DMS153 treated with DMSO at 0.1 percent for 48 hours (cell line): ENCODE data around the gene OCEL1.

Source experiments
- DNase-seq: peaks from one replicate; lab custom pipeline; 2025; ENCODE audit not compliant: unreplicated experiment; lab: John Stamatoyannopoulos, UW

Gene OCEL1

DNA sequence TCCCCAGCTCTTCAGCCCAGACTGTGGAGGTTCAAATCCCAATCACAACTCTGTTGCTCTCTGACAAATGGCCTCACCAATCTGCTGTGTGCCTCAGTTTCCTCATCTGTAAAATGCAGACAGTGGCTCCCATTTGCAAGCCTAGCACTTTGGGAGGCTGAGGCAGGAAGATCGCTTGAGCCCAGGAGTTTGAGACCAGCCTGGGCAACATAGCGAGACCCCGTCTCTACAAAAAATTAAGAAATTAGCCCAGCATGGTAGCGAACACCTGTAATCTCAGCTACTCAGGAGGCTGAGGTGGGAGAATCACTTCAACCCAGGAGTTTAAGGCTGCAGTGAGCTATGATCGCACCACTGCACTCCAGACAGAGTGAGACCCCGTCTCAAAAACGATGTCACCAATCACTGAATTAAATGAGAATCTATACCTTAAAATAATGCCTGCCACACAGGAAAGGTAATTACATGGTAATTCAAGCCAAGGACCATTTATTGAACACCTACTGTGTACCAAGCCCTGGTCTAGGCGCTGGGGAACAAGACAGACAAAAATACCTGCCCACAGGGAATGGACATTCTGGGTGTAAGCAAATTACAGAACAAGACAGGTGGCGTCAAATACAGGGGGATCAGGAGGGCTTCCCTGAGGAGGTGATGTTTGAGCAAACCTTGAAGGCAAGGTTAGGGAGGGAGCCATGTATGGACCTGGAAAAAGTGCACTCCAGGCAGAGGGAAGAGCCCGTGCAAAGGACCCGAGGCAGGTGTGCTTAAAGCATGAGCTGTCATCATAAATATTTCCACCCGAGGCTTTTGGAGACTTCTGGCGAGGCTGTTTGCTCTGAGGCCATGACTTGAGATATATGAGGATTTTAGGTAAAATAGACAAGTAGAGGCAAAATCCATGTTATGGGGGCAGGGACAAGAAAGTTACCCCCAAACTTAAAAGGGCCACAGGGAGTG is 12.0 kb downstream of the OCEL1 start:
- DNase-seq, result no peak

DNA sequence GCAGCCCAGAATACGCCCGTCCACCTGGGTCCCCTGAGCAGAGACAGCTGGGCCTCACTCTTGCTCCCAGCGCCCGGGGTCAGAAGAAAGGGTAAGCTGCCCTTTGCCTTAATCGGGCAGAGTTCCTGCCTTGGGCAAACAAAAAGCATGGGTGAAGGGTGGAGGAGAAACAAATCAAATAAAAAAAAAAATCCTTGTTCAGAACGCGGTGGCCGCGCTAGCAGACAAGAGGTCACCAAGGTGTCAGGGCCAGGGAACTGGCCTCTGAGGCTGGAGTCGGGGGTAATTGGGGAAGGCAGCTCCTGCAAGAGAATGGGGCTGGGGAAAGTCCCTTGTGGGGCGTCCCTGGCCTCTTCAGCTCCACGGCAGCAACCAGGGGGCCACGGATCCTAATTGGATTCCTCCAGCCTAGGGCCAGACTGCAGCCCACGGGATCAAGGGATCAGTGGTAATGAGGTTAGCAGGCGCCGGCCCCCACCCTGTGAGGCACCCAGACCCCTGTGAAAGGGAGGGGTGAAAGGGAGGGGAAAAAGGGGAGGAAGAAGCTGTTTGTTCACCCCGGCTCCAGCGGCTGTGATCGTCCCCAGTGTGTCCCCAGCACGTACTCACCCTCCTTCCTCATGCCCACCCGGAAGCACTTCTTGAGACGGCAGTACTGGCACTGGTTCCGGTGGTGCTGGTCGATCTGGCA is 14.2 kb downstream of the OCEL1 start:
- no peak for DNase-seq

GRCh38 chr19:17240826-17241399 is 14.9 kb downstream of the OCEL1 start:
- DNase-seq, result no peak

DNA sequence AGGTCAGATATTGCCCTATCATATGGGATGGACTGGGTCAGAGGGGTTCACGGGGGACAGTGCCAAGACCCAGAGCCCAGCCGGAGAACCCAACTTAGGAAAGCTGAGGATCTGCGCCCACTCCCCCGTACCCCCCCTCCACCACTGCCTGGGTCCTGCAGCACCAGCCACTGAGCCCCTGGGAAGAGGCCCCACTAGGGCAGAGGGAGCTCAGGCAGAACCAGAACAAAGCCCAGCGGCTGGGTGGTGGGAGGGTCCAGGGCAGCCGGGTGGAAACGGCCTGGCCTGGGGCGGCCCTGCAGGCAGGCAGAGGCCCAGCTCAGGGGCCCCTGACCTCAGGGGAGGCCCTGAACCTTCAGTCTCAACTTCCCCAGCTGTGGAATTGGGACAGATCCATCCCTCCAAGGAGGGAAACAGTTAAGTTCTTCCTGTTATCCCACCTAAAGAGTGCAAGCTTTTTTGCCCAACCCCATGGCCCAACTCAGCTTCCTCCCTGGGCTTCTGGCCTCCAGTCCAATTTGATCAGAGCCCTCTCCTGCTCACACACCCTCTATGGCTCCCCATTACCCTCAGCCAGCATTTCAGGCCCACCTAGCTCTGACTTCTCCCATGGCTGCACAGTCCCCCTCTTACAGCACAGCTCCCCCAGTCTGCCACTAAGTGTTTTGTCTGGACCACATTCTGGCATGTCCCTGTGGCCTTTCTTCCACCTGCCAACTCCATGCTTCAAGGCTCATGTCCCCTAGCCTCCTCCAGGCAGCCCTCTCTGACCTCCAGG is 16.6 kb downstream of the OCEL1 start:
- no peak for DNase-seq

GRCh38 chr19:17243211-17243829 is 17.3 kb downstream of the OCEL1 start:
- no peak for DNase-seq

- DNase-seq, result no peak
Observed at GRCh38 chr19:17243830-17244617, 18.0 kb downstream of the OCEL1 start.

DNA sequence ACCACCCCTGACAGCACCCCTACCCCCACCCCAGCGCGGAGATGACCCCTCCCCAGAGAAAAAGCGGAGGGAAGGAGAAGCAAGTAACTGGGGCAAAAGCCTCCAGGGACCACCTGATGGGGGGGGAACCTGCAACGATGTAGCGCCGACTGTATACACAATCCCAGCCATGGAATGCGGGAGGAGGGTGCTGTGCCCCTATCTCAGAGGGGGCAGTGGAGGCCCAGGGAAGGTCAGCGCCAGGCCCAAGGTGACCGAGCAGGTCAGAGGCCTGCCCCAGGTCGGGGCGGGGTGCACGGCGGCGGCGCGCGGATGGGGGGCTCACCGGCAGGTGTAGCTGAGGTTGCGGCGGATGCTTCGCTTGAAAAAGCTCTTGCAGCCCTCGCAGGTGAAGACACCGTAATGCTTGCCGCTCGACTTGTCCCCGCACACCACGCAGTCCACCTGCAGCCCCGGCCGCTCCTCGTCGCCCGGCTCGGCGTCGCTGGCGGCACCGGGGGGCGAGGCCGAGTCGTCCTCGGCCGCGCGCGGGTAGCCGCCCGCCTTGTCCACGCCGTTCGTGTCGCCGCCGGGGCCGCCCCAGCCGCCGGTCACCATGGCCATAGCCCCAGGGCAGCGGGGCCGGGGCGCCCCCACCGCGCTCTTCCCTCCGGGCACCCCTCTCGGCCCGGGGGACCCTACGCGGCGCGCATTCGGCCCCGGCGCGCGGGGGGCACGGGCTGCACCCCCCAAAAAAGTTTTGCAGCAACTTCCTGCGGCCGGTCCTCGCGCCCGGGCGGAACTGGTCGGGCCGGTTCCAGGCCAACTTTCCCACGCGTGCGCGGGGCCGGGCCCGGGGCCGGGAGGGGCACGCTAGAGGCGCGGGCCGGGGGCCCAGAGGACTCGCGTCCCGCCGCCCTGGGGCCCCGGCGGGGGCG is 18.9 kb downstream of the OCEL1 start:
- no peak for DNase-seq

- DNase-seq, result no peak
Observed at GRCh38 chr19:17245535-17245984, 19.5 kb downstream of the OCEL1 start, which contains the start of gene NR2F6. TSS of gene NR2F6 (minus strand) at chr19:17245919. CDS start at chr19:17245220, 699 bp downstream.

- peak; percentile 44 for DNase-seq
Observed at GRCh38 chr19:17246681-17247425, 20.8 kb downstream of the OCEL1 start.

- no peak for DNase-seq
Observed at GRCh38 chr19:17248011-17248776, 22.2 kb downstream of the OCEL1 start.

DNA sequence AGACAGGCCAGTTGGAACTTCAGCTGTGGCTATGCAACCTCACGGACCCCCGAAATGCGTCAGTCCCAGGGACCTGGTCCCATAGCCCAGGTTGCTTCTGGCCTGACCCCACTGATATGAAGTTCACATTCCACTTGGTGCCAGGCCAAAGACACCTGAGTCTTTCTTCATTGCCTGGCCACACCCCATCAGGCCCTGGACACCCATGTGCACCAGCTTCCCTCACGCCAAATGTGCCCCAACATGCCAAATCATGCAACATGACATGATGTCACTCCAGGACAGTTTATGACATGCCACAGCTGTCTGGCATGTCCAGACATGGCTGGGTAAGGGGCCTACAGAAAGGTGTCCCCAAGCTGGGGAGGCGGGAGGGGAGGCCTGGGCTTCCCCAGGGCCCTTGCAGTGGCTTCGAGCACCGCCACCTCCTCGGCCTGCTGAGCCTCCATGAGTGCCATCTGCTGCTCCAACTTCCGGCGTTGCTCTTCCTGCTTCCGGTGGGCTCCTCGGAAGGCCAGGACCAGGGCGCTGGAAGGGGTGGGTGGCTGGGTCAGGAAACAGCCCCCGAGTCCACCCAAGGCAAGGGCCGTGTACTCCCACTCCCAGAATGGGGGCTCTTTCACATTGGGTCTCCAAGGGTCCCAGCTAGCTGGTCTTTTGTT is 24.0 kb downstream of the OCEL1 start:
- DNase-seq, result no peak

GRCh38 chr19:17254636-17255035 is 28.6 kb downstream of the OCEL1 start:
- DNase-seq, result no peak

- no peak for DNase-seq
Observed at GRCh38 chr19:17255150-17255621, 29.2 kb downstream of the OCEL1 start.

DNA sequence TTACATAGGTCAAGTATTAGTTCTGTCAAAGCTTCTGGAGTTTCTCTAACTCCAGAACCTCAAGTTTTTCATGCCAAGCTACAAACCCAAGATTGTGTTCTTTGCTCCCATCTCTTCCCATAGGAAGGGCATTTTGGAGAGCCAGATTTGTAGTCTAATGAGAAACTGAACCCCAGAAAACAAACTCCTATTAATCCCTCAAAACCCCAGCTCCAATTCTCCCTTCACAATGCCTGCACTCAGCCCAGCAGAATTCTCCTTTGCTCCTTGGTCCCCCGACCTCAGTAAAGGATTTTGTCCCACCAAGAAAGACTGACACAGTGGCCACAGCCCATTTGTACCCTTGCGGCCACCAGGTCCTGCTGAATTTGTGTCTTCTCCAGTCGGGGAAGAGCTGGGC is 30.1 kb downstream of the OCEL1 start:
- no peak for DNase-seq

GRCh38 chr19:17259118-17259780 is 33.2 kb downstream of the OCEL1 start:
- no peak for DNase-seq

DNA sequence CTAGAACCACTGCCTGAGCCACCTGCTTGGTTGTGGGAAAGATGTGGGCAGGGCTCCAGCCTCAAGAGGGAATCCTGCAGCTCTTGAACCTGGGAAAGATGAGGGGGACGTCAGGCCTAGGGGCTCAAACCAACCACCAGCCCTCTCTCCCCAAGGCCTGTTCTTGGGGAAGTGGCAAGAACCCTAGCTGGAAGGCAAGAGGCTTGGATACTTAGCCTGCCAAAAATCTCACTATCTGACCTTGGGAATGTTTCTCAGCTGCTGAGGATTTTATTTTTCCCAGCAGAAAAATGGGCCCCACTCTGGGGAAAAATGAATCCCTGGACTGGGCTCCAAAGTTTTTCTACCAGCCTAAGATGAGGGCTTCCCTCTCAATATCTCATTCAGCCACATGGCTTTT is 33.9 kb downstream of the OCEL1 start:
- no peak for DNase-seq
